Measurements from ENCODE around the gene HTR1D. TPM values are rescaled to one million over a fixed set of nuclear protein-coding genes. Genes with fewer than 3 reads are reported as not detected.

Gene HTR1D
- total RNA-seq, 4 donors from 2014 or later: 0.46 TPM; not detected in 3

DNA sequence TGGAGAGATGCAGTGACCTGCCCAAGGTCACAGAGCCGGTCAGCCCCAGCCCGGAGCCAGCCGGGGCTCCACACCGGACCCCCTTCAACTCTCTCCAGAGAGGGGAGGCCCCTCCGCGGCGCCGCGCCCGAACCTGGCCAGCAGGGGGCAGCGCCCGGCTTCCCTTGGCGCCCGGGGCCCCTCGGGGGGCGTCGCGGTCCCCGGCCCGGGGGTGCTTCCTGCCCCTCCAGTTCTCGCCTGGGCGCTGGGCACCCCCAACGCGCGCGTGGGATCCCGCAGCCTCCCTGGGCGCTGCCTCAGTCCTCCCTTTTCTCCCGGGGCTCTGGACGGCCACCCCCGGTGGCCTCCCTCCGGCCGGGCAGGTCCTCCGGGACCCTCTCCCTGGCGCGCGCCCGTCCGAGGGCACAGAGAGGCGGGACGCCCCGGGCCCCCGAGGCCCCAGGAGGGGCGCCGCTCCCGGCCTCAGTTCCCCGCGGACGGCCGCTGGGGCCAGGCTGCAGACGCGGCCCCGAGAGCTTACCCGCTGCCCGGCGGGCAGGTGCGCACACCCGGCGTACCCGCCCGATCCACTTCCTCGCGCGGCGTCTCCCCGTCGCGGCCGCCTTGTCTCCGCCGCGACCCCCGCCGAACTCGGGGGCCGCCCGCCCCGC, 406 bp downstream of the HTR1D start:
- TF ChIP-seq POLR2AphosphoS5 (IDR thresholded peaks at IDR 0.05) (no peak), EP300 (IDR thresholded peaks at IDR 0.05) (no peak)
- TF ChIP-seq, protein P1, sequence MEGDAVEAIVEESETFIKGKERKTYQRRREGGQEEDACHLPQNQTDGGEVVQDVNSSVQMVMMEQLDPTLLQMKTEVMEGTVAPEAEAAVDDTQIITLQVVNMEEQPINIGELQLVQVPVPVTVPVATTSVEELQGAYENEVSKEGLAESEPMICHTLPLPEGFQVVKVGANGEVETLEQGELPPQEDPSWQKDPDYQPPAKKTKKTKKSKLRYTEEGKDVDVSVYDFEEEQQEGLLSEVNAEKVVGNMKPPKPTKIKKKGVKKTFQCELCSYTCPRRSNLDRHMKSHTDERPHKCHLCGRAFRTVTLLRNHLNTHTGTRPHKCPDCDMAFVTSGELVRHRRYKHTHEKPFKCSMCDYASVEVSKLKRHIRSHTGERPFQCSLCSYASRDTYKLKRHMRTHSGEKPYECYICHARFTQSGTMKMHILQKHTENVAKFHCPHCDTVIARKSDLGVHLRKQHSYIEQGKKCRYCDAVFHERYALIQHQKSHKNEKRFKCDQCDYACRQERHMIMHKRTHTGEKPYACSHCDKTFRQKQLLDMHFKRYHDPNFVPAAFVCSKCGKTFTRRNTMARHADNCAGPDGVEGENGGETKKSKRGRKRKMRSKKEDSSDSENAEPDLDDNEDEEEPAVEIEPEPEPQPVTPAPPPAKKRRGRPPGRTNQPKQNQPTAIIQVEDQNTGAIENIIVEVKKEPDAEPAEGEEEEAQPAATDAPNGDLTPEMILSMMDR (IDR thresholded peaks at IDR 0.05): peak in 3 of 4 experiments; percentile 29 to 64 (median 35)
- Histone ChIP-seq H3K4me1 (peaks cover 0 to 16% (median 11%) of the 10 kb centered on the region in 3 donors), H3K4me3 (peak overlapping the region in 1 of 2 donors; percentile 51), H3K27ac (no peak overlapping the region), H3K9me3 (no peaks in the 10 kb centered on the region), H3K27me3 (peaks cover 83% of the 10 kb centered on the region), H3K36me3 (no peaks in the 10 kb centered on the region)
- no CpG with 5 or more reads among the region's 78 CpGs for WGBS, 2 donors (ENCODE audit: low coverage in 1 of 2)
- ATAC-seq: peak; percentile 34

- Histone ChIP-seq H3K9me3 (no peaks in the 10 kb centered on the region), H3K4me3 (no peak overlapping the region), H3K36me3 (no peaks in the 10 kb centered on the region), H3K27me3 (peaks cover 92% of the 10 kb centered on the region), H3K4me1 (peaks cover 0 to 16% (median 11%) of the 10 kb centered on the region in 3 donors), H3K27ac (no peak overlapping the region)
- TF ChIP-seq POLR2AphosphoS5 (IDR thresholded peaks at IDR 0.05) (no peak), EP300 (IDR thresholded peaks at IDR 0.05) (no peak), POLR2A (IDR thresholded peaks at IDR 0.05) (no peak)
- TF ChIP-seq, protein P1 (IDR thresholded peaks at IDR 0.05): no peak
- no CpG with 5 or more reads among the region's 3 CpGs for WGBS, 2 donors (ENCODE audit: low coverage in 1 of 2)
- no peak for ATAC-seq
Measured at GRCh38 chr1:23215751-23216449, 1.4 kb downstream of the HTR1D start.

GRCh38 chr1:23215291-23215690, 2.0 kb downstream of the HTR1D start:
- Histone ChIP-seq H3K4me1 (peaks cover 0 to 16% (median 11%) of the 10 kb centered on the region in 3 donors), H3K4me3 (no peak overlapping the region), H3K27me3 (peaks cover 94% of the 10 kb centered on the region), H3K36me3 (no peaks in the 10 kb centered on the region), H3K9me3 (no peaks in the 10 kb centered on the region), H3K27ac (no peak overlapping the region)
- no peak for TF ChIP-seq POLR2AphosphoS5 (IDR thresholded peaks at IDR 0.05)
- TF ChIP-seq POLR2A (IDR thresholded peaks at IDR 0.05): no peak
- WGBS, 2 donors (ENCODE audit: low coverage in 1 of 2): 80 to 89% methylated on average over 2 to 3 of the region's 3 CpGs
- no peak for ATAC-seq

GRCh38 chr1:23214640-23215039, 2.7 kb downstream of the HTR1D start:
- Histone ChIP-seq H3K27ac (no peak overlapping the region), H3K4me3 (no peak overlapping the region), H3K36me3 (no peaks in the 10 kb centered on the region), H3K4me1 (peaks cover 0 to 16% (median 11%) of the 10 kb centered on the region in 3 donors), H3K27me3 (peaks cover 94% of the 10 kb centered on the region), H3K9me3 (no peaks in the 10 kb centered on the region)
- no peak for ATAC-seq
- TF ChIP-seq, protein P1 (IDR thresholded peaks at IDR 0.05): no peak
- TF ChIP-seq EP300 (IDR thresholded peaks at IDR 0.05): no peak
- no peak for TF ChIP-seq POLR2A (IDR thresholded peaks at IDR 0.05)
- TF ChIP-seq POLR2AphosphoS5 (IDR thresholded peaks at IDR 0.05): no peak
- 96 to 100% methylated on average over 1 to 3 of the region's 4 CpGs for WGBS, 2 donors (ENCODE audit: low coverage in 1 of 2)

- Histone ChIP-seq H3K4me3 (no peak overlapping the region), H3K36me3 (no peaks in the 10 kb centered on the region), H3K4me1 (peaks cover 0 to 8% (median 5%) of the 10 kb centered on the region in 3 donors), H3K27me3 (peaks cover 88% of the 10 kb centered on the region), H3K9me3 (no peaks in the 10 kb centered on the region), H3K27ac (no peak overlapping the region)
- no peak for ATAC-seq
- TF ChIP-seq EP300 (IDR thresholded peaks at IDR 0.05) (no peak), POLR2AphosphoS5 (IDR thresholded peaks at IDR 0.05) (no peak), POLR2A (IDR thresholded peaks at IDR 0.05) (no peak)
- TF ChIP-seq, protein P1 (IDR thresholded peaks at IDR 0.05): no peak
- 45 to 48% methylated on average over 4 of the region's 4 CpGs for WGBS, 2 donors (ENCODE audit: low coverage in 1 of 2)
Measured at GRCh38 chr1:23211955-23212354, 5.3 kb downstream of the HTR1D start.
